GM21737 (cell line): ENCODE results near the gene GPR37L1.
"Not testable (repeated sequence)": the region's sequence is repeated elsewhere in the genome, so short reads cannot be mapped to it uniquely, and the experiment has no call there.

ENCODE experiments used
- ATAC-seq: cut with Tn5 transposase; IDR thresholded peaks from one replicate; pipeline ENCODE4 v1.9.1; 2021; ENCODE audit warnings: mild to moderate bottlenecking, moderate library complexity; ENCODE audit not compliant: unreplicated experiment

The GPR37L1 gene

DNA sequence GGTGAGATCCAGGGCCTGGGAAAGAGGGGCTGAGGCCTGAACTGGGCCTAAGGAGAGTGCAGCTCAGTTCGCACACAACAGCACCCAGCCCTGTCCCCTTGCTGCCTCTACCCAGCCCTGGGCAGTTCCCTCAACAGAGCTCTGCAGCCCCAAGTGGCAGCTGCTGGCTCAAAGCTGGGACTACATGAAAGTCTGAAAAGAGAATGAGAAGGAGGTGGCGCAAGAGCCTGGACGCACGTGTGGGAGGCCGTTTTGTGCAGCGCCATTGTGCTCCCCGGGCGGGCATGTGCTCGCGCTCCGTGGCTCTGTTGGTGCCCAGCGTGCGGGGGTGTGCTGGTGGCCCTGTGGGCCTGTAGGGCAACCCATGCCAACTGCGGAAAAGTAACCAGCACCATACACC, 10.3 kb downstream of the GPR37L1 start:
- no peak for ATAC-seq

GRCh38 chr1:202133496-202133895, 10.8 kb downstream of the GPR37L1 start:
- no peak for ATAC-seq

DNA sequence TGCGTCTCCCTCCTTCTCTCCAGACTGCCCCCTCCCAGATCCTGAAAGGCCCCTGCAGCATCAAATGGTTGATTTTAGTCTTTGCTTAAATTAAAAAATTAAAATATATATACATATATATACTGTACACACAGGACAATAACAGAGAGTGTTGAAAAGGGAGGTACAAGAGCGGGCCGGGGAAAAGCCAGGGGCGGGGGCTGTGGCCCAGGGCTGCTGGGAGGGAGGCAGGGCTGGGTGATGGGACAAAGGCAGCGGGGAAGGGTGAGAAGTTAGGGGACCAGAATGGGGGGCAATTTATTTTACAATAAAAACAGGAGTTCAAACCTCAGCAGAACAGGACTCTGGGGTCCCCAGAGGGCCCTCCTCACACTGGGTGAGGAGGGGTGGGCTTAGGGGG, 11.3 kb downstream of the GPR37L1 start:
- ATAC-seq, result no peak

- ATAC-seq, result no peak
Observed at GRCh38 chr1:202134645-202135172, 12.0 kb downstream of the GPR37L1 start.

DNA sequence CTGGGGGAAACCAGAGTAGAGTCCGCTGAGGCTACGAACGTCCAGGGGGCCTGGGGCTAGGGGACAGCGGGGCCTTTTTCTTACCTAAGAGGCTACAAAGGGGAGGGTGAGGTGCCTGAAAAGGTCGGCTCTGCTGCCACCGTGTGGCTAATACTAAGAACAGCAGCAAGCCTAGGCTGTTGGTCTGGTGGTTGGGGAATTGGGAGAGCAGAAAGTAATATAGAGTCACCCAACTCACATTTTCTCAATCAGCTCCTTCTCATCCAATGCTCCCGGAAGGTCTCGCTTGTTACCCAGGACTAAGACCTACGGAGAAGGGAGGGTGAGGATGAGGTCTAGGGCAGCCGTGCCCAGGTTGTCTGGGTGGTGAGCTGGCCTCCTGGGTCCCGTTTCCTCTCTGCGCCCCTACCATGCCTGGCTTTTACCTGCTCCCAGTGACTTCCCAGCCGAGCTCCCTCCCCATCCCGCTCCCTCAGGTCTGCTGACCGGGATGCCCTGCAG, 12.6 kb downstream of the GPR37L1 start:
- ATAC-seq, result peak; percentile 71

- ATAC-seq, result no peak
Observed at GRCh38 chr1:202140833-202141232, 18.1 kb downstream of the GPR37L1 start.

DNA sequence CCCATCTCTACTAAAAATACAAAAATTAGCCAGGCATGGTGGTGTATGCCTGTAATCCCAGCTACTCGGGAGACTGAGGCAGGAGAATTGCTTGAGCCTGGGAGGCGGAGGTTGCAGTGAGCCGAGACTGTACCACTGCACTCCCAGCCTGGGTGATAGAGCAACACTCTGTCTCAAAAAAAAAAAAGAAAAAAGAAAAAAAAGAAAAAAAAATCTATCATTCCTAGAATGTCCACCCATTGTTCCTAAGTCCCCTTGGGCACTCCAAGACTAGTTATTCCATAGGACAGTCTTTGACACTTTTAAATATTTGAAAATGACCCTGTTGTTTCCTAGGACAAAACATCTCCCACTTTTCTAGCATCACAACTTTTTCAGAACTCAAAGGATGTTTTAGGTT, 18.8 kb downstream of the GPR37L1 start:
- ATAC-seq, result not testable (repeated sequence)

DNA sequence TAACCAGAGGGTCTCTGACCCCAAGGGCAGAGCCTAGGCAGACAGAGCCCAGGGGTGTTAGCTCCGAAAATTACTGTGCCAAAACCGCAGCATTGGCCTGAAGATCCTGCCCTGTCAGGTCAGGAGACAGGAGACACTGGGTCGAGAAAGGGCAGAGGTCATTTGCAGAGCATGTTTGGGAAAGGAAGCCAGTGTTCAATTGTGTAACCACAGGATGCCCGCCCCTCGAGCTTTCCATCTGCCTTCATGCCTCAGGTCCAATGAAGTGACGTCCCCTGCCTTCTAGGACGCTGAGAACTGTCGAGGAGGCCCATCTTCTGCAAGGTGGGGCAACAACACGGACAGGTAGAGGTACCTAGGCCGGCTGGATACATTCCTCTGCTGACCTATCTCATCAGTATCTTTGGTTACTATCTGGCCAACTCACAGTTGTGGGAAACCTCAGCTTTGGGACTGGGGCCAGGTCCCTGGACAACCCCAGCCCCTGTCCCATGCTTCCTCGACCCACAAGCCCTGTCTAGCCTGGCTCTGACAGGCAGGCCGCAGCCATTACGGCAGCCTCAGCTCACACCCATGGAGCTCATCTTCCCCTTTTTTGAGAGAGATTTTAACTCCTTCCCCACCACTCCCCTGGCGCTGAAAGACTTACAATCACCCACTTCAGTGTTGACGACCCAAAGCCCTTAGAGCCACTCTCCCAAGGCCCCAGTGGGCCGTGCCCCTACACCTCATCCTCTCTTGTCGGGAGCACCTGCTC, 20.5 kb downstream of the GPR37L1 start:
- peak; percentile 24 for ATAC-seq

DNA sequence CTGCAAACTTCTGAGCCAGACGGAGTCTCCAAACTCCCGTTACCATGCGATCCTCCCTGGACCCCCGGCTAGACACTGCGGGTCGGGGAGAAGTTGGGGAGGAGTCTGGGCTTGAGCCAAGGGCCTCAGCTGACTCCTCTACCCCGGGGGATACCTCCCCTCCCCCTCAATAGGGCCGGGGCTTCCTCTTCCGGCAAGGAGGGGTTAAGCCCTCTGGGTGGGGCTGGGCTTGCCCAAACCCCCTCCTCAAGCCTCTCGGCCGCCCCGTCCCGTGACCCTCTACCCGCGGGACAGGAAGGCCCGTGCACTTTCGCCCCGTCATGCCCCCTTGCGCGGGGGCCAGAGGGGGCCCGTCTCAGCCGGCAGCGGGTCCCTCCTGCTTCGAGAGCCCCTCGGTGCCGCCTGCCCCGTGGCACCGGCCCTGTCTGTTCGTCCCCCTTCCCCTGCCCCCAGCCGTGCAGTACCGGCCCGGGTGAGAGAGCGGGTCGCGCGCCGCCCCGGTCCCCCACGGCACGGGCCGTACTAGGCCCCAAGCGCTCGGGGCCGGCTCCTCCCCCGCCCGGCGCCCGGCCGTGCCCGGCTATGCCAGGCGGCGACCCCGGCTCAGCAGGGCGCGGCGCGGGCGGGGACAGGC, 21.2 kb downstream of the GPR37L1 start:
- peak; percentile 40 for ATAC-seq

DNA sequence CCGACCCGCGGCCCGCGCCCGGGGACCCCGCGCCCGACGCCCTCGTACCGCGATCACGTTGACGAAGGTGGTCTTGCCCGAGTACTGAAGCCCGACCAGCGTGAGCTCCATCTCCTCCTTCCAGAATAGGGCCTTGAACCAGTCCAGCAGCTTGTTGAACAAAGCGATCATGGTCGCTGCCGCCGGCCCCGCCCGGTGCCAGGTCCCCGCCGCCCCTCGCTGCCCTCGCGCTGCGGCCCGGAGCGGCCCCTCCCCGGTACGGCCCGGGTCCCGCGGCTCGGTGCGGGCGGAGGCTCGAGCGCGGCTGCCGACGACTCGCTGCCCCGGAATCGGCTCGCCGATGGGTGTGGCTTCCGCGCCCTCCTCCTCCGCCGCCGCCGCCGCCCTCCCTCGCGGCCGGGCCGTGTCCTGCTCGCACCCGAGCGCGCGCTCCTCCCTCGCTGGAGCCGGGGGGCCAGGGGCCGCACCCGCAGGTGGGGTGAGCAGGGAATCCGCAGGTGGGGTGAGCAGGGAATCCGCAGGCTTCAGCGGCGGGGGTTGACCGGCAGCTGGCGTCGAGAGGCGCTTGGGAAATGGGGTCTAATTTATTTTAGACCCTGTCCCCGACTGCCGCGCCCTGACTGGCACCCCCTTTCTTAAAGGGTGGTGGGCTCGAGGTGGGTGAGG, 21.8 kb downstream of the GPR37L1 start, which contains the start of gene ARL8A:
Gene ARL8A (minus strand): TSS at position 336 of the 666 bp plus-strand sequence. CDS start 165 bp downstream, at position 171.
- peak; percentile 61 for ATAC-seq

GRCh38 chr1:202145068-202145743, 22.5 kb downstream of the GPR37L1 start:
- ATAC-seq, result no peak

DNA sequence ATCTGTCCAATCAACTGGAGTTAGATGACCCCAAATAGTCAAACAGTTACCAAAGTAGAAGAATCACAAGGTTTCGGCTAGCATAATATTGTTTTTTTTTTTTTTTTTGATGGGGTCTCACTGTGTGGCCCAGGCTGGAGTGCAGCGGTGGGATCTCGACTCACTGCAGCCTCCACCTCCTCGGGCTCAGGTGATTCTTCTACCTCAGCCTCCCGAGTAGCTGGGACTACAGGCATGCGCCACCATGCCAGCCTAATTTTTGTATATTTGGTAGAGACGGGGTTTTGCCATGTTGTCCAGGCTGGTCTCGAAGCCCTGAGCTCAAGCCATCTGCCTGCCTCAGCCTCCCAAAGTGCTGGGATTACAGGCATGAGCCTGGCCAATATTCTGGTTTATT, 23.0 kb downstream of the GPR37L1 start:
- not testable (repeated sequence) for ATAC-seq

DNA sequence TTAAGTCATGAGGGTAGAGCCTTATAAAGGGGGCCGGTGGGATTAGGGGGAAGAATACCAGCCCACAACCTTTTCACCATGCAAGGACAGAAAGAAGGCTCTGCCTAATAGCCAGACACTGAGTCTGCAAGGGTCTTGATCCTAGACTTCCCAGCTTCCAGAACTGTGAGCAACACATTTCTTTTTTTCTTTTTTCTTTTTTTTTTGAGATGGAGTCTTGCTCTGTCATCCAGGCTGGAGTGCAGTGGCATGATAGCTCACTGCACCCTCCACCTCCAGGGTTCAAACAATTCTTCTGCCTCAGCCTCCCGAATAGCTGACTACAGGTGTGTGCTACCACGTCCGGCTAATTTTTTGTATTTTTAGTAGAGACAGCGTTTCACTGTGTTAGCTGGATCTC, 23.6 kb downstream of the GPR37L1 start:
- ATAC-seq, result no peak

GRCh38 chr1:202146993-202147392, 24.3 kb downstream of the GPR37L1 start:
- no peak for ATAC-seq

DNA sequence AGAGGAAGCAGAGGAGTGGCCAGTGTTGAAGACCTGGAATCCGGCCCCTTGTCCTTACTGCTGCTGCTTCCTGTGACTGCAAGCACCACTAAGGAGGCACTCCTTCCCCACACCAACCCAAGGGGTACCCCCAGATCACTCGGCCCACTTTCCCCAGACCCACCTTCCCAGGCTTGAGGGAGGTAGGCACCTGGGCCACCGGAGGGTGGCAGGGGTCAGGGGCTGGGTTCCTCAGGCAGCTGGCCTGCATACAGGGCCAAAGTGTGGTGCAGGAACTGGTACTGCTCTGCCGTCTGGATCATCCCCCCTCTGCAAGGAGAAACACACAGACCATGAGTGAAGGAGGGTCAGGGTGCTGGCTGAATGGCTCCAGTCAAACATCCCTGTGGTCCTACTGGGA, 25.7 kb downstream of the GPR37L1 start:
- no peak for ATAC-seq

GRCh38 chr1:202149566-202149965, 26.8 kb downstream of the GPR37L1 start:
- ATAC-seq, result no peak

DNA sequence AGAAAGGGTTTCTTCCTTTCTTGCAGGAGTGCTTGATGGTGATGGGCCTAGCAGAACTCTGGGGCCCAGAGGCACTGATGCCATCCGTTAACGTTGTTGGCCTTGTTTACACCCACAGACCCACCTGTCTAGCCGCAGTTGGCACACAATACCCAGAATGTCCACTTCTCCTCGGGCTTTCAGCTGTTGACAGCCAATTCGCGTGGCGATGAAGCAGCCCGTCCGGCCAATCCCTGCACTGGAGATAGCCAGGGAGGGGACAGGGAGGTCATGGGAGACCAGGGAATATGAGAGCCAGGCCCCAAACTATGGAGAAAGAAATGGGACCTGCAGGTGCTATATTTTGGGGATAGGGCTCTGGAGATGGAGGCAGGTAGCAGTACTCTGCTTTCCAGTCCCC, 27.5 kb downstream of the GPR37L1 start:
- ATAC-seq, result no peak

DNA sequence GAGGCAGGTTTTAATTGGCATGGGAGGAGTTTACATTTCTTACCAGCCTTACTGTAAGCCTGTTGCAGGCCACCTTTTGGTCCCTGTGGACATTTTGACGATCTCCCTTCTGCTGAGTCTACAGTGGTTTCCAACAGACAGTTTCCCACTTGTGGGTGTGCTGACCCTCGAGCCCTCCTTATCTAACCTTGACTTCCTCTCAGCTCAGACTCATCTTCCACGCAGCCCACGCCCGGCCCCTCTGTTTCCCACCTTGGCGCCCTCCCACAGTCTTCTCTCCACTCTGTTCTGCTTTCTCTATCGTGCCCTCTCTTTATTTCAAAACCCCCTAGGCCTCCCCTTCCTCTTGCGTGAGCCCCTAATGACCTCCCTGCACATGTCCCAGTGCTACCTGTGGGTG, 27.9 kb downstream of the GPR37L1 start:
- no peak for ATAC-seq

GRCh38 chr1:202151045-202151444, 28.3 kb downstream of the GPR37L1 start:
- ATAC-seq, result no peak

DNA sequence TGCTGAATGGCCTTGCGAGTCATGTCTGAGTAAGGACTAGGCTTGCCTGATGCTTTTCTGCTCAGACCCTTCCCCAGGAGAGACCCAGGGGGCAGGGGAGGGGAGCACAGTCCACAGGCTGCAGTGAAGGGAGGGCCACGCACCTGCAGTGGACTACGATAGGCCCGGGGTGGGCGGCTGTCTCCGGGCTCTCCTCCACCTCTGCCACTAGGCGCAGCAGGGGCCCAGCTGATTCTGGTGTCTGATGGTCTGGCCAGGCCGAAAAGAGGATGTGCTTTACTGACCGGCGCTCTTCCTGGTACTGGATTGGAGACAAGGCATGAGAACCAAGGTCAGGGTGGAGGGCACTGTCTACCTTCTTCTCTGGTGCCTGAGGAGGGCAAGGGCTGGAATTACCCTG, 29.7 kb downstream of the GPR37L1 start:
- no peak for ATAC-seq

DNA sequence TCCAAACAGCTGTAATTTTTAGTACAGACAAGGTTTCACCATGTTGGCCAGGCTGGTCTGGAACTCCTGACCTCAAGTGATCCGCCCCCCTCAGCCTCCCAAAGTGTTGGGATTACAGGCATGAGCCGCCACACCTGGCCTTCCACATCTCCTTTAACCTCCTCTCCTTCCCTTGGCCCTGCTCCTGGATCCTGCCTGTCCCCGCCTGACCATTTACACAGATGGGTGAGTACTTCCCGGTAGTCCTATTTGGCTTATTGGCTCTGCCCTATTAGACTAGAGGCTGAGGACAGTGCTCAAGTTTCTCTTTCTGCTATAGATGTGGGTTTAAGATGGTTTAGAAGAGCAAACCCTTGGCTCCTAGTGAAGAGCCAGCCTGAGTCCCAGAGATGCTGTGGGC, 30.6 kb downstream of the GPR37L1 start:
- ATAC-seq, result no peak
